H1 (cell line): Measurements from ENCODE around the gene ABCG1.

Experiments
- ATF3 ChIP-seq: IDR thresholded peaks from 2 replicates; pipeline ENCODE4 v1.6.1; 2011; ENCODE audit warnings: low read depth, mild to moderate bottlenecking, low read length; ENCODE audit not compliant: insufficient read depth
- BRCA1 ChIP-seq: IDR thresholded peaks from 2 replicates; pipeline ENCODE4 v1.6.1; 2012; ENCODE audit warnings: low read depth, low read length, improper control_type of control experiment
- CEBPB ChIP-seq: IDR thresholded peaks from 2 replicates; pipeline ENCODE4 v1.6.1; 2012; ENCODE audit warnings: low read depth, low read length
- EGR1 ChIP-seq: IDR thresholded peaks from 2 replicates; pipeline ENCODE4 v1.6.1; 2011; ENCODE audit warnings: low read depth, low read length, borderline replicate concordance
- EP300 ChIP-seq, 2 experiments: IDR thresholded peaks; 1 replicate in 1 of 2; 2 replicates in 1 of 2; pipeline ENCODE4 v1.6.1; 2011 to 2012; ENCODE audit warnings: low read depth in 2 of 2, low read length in 2 of 2, mild to moderate bottlenecking in 2 of 2, borderline replicate concordance in 1 of 2, inconsistent platforms in 1 of 2, moderate library complexity in 1 of 2
- EZH2 ChIP-seq: fragments of 200-600 bp; sonication (generic); IDR thresholded peaks from 2 replicates; pipeline ENCODE4 v1.7.1; 2012; ENCODE audit warnings: low read depth, mild to moderate bottlenecking, moderate library complexity, low read length, inconsistent platforms; ENCODE audit not compliant: severe bottlenecking
- KDM1A ChIP-seq: fragments of 200-600, 300-600 bp; sonication (generic); IDR thresholded peaks from 2 replicates; pipeline ENCODE4 v1.7.1; 2016; ENCODE audit warnings: mild to moderate bottlenecking, low read length, borderline replicate concordance
- NANOG ChIP-seq: IDR thresholded peaks from 2 replicates; pipeline ENCODE4 v1.6.1; 2011; ENCODE audit warnings: low read length, low read depth, mild to moderate bottlenecking, inconsistent platforms; ENCODE audit not compliant: insufficient read depth, poor library complexity, severe bottlenecking
- POLR2AphosphoS5 ChIP-seq: IDR thresholded peaks from 2 replicates; pipeline ENCODE4 v1.6.1; 2011; ENCODE audit warnings: low read depth, low read length
- RAD21 ChIP-seq, 2 experiments: IDR thresholded peaks in 1 of 2; conservative IDR thresholded peaks in 1 of 2; 2 replicates each; pipeline ENCODE4 v1.6.1; 2011; ENCODE audit warnings: low read depth in 2 of 2, low read length in 2 of 2, improper control_type of control experiment in 1 of 2, inconsistent platforms in 1 of 2, mild to moderate bottlenecking in 1 of 2, moderate library complexity in 1 of 2
- RXRA ChIP-seq: IDR thresholded peaks from 2 replicates; pipeline ENCODE4 v1.6.1; 2011; ENCODE audit warnings: low read depth, mild to moderate bottlenecking, low read length, moderate library complexity; ENCODE audit not compliant: insufficient read depth
- SIRT6 ChIP-seq: IDR thresholded peaks from one replicate; pipeline ENCODE4 v1.7.1; 2012; ENCODE audit warnings: low read length, inconsistent platforms
- YY1 ChIP-seq: IDR thresholded peaks from 2 replicates; pipeline ENCODE4 v1.6.1; 2011; ENCODE audit warnings: low read depth, mild to moderate bottlenecking, low read length
- TF ChIP-seq, protein P1 (sequence below), 3 experiments: IDR thresholded peaks; 1 replicate in 2 of 3; 2 replicates in 1 of 3; pipeline versions ENCODE4 v1.5.1 to v1.6.1; 2011; ENCODE audit warnings: low read length in 3 of 3, mild to moderate bottlenecking in 3 of 3, inconsistent platforms in 2 of 3, low read depth in 1 of 3, moderate library complexity in 1 of 3; ENCODE audit not compliant: insufficient read depth in 1 of 3; ENCODE audit errors: control extremely low read depth in 1 of 3

DNA sequence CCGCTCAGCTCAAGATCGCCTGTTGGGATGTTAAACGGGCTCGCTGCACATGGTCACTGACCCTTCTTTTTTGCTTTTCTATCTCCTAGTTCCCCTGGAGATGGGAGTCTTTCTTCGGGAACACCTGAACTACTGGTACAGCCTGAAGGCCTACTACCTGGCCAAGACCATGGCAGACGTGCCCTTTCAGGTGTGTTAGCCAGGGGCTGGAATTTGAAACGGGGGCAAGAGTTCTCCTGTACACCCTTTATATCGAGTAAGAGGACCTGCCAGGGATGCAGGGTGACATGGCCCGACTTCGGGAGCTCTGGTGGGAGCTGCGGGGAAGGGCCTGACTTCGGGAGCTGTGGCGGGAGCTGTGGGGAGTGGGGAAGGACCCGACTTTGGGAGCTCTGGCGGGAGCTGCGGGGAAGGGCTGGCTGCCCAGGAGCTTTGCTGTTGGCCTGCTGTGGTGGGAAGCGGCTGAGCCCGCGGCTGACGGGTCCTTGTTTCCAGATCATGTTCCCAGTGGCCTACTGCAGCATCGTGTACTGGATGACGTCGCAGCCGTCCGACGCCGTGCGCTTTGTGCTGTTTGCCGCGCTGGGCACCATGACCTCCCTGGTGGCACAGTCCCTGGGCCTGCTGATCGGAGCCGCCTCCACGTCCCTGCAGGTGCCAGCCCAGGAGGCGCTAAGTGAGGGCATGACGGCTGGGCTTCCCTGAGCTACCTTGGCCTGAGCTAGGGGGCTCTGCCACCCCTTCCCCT is 72.2 kb downstream of the ABCG1 start:
- TF ChIP-seq, protein P1, sequence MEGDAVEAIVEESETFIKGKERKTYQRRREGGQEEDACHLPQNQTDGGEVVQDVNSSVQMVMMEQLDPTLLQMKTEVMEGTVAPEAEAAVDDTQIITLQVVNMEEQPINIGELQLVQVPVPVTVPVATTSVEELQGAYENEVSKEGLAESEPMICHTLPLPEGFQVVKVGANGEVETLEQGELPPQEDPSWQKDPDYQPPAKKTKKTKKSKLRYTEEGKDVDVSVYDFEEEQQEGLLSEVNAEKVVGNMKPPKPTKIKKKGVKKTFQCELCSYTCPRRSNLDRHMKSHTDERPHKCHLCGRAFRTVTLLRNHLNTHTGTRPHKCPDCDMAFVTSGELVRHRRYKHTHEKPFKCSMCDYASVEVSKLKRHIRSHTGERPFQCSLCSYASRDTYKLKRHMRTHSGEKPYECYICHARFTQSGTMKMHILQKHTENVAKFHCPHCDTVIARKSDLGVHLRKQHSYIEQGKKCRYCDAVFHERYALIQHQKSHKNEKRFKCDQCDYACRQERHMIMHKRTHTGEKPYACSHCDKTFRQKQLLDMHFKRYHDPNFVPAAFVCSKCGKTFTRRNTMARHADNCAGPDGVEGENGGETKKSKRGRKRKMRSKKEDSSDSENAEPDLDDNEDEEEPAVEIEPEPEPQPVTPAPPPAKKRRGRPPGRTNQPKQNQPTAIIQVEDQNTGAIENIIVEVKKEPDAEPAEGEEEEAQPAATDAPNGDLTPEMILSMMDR (IDR thresholded peaks at IDR 0.05; ENCODE audit: control extremely low read depth in 1 of 3, insufficient read depth in 1 of 3, low read depth in 1 of 3, low read length in 3 of 3): no peak
- TF ChIP-seq ATF3 (no peak), YY1 (no peak), RXRA (no peak), NANOG (no peak), KDM1A (no peak), EZH2 (no peak), EGR1 (no peak), EP300 (IDR thresholded peaks at IDR 0.05; ENCODE audit: borderline replicate concordance in 1 of 2, low read depth in 2 of 2, low read length in 2 of 2) (no peak), SIRT6 (no peak), RAD21 (IDR thresholded peaks at IDR 0.05 in 1 of 2, conservative IDR thresholded peaks at IDR 0.05 in 1 of 2; ENCODE audit: low read depth in 2 of 2, low read length in 2 of 2) (no peak), POLR2AphosphoS5 (no peak), CEBPB (no peak), BRCA1 (no peak)
